ENCODE results near the gene ARHGDIB. TPM values are rescaled to one million over a fixed set of nuclear protein-coding genes. Genes with fewer than 3 reads are reported as not detected.

The ARHGDIB gene
- total and polyA plus RNA-seq, 2 of the 4 experiments (the other 2 are of a cell fraction): 24.9 to 30.7 TPM

DNA sequence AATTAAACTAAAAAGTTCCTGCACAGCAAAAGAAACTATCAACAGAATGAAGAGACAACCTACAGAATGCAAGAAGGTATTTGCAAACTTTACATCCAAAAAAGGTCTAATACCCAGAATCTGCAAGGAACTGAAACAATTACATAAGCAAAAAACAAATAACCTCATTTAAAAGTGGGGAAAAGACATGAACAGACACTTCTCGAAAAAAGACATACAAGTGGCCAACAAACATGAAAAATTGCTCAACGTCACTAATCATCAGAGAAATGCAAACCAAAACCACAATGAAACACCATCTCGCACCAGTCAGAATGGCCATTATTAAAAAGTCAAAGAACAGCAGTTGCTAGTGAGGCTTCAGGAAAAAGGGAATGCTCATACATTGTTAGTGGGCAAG is 26.6 kb upstream of the ARHGDIB start:
- no peak overlapping the region for H4K91ac ChIP-seq (ENCODE audit: insufficient read depth, low read depth, low read length)
- CTCF ChIA-PET: interaction anchor here (0.6 to 1.1 kb wide), 2 partner anchors 173 to 271 kb away, joined by 3 to 4 read pairs; no protein-coding TSS in a partner anchor
- H2AFZ ChIP-seq (replicated peaks; ENCODE audit: low read length, poor library complexity): no peak overlapping the region
- H3K4me1 ChIP-seq (ENCODE audit: control insufficient read depth, insufficient read depth, low read length): peaks cover 2% of the 10 kb centered on the region; the same call in 1 of the 2 replicates
- POLR2A ChIA-PET (ENCODE audit: unreplicated experiment): no interaction called here
- H3K4me2 ChIP-seq (ENCODE audit: low read depth, low read length): no peak overlapping the region
- no peak overlapping the region for H2AK9ac ChIP-seq (replicated peaks; ENCODE audit: low read depth, low read length, poor library complexity)
- H3K23ac ChIP-seq (ENCODE audit: low read depth, low read length): no peak overlapping the region
- no peaks in the 10 kb centered on the region for H3K79me1 ChIP-seq (ENCODE audit: low read depth in 1 of 2, low read length in 2 of 2)
- ATAC-seq (ENCODE audit: low read depth) (no peak), DNase-seq (no peak)
- H3K9ac ChIP-seq (ENCODE audit: low read depth, low read length): no peak overlapping the region
- no peak overlapping the region for H3K18ac ChIP-seq (ENCODE audit: low read depth, low read length)
- H2BK120ac ChIP-seq (ENCODE audit: low read depth, low read length): no peak overlapping the region
- H2BK20ac ChIP-seq (ENCODE audit: low read depth, low read length): no peak overlapping the region
- intact Hi-C loops (cut with micrococcal nuclease): no loop called here
- in situ Hi-C loops (cut with MboI; ENCODE audit: low sequenced_read_pairs): loop anchor here (25.0 kb wide), 1 partner anchor 751 kb away; no protein-coding TSS in a partner anchor
- H4K20me1 ChIP-seq (ENCODE audit: insufficient read depth, low read length): no peaks in the 10 kb centered on the region
- no peak overlapping the region for H3K4me3 ChIP-seq (ENCODE audit: insufficient read depth, low read depth, low read length)
- no peak overlapping the region for H2BK5ac ChIP-seq (ENCODE audit: low read depth, low read length, poor library complexity, severe bottlenecking)
- no peak overlapping the region for H3K14ac ChIP-seq (replicated peaks; ENCODE audit: low read depth, low read length)
- no peak overlapping the region for H2AK5ac ChIP-seq (ENCODE audit: low read depth, low read length)
- H3K56ac ChIP-seq (ENCODE audit: extremely low read depth, insufficient read depth, low read length): no peak overlapping the region
- dilution Hi-C loops (cut with HindIII; ENCODE audit: low sequenced_read_pairs, unreplicated experiment): no loop called here
- no peak for TF ChIP-seq MAFK (IDR thresholded peaks at IDR 0.05; ENCODE audit: low read depth, low read length)
- TF ChIP-seq RFX5 (IDR thresholded peaks at IDR 0.05; ENCODE audit: low read depth, low read length): no peak
- TF ChIP-seq, protein P1, sequence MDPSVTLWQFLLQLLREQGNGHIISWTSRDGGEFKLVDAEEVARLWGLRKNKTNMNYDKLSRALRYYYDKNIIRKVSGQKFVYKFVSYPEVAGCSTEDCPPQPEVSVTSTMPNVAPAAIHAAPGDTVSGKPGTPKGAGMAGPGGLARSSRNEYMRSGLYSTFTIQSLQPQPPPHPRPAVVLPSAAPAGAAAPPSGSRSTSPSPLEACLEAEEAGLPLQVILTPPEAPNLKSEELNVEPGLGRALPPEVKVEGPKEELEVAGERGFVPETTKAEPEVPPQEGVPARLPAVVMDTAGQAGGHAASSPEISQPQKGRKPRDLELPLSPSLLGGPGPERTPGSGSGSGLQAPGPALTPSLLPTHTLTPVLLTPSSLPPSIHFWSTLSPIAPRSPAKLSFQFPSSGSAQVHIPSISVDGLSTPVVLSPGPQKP (IDR thresholded peaks at IDR 0.05; ENCODE audit: borderline replicate concordance, low read depth, low read length): no peak
- no peak for TF ChIP-seq BHLHE40 (IDR thresholded peaks at IDR 0.05; ENCODE audit: low read depth, low read length)
- no peak for TF ChIP-seq MAZ (IDR thresholded peaks at IDR 0.05; ENCODE audit: borderline replicate concordance, low read depth, low read length)
- H4K5ac ChIP-seq (ENCODE audit: low read depth, low read length): no peak overlapping the region
- WGBS, 2 experiments (ENCODE audit: extremely low coverage in 2 of 2, insufficient read length in 1 of 2): no CpG with 5 or more reads among the region's 3 CpGs
- H3K9me1 ChIP-seq (ENCODE audit: insufficient read depth, low read length): 0 out of 2 replicates have a peak, but pooled peaks cover under 1% of the 10 kb centered on the region
- no peak overlapping the region for H3K4ac ChIP-seq (ENCODE audit: low read depth, low read length)
- H3K27me3 ChIP-seq (ENCODE audit: control insufficient read depth, insufficient read depth, low read length): no peaks in the 10 kb centered on the region
- no TSS peak for BruUV-seq (replicated peaks)
- H3K9me3 ChIP-seq (ENCODE audit: control insufficient read depth, insufficient read depth, low read length): no peaks in the 10 kb centered on the region
- no peaks in the 10 kb centered on the region for H3K36me3 ChIP-seq (ENCODE audit: control insufficient read depth, insufficient read depth, low read length)
- no peak overlapping the region for H4K8ac ChIP-seq (ENCODE audit: low read depth in 2 of 2, low read length in 2 of 2)
- no peak overlapping the region for H2BK15ac ChIP-seq (ENCODE audit: low read depth, low read length)
- no peak overlapping the region for H3K27ac ChIP-seq (ENCODE audit: insufficient read depth, low read length)
